ENCODE measurements around the gene TBC1D16.

DNA sequence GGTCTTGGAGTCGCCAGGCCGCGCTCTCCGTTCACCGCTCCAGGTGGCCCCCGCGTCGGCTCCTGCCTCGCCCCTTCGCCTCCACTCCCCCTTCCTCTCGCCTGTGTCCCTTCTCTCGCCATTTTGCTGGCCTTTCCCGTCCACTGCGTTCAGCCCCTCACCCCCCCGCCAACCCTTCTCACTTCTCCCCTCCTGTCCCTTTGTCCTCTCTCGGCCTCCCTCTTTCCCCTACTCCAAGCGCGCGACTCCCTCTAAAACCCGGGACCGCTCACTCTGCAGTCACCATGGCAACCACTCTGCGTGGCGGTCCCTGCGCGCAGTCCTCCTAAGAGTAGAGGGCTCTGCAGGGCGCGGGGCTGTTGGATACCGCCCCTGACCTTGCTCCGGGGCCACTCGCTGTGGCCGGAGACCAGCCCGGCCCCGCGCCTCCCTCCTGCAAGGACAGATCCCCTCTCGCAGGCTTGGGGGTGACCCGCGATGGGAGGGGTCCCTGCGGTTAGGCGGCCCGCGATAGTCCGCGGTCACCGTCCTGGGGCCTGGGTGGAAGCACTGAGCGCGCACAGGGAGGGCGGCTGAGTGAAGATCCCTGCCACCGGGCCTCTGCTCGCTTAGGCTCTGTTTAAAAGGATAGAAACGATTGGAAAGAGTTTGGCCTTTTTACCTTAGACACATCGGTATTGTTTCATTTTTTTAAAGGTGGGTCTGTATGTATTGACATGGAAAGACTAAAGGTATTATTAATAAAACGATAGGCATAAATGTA, 1.2 kb upstream of the TBC1D16 start:
- TF ChIP-seq, protein P1, sequence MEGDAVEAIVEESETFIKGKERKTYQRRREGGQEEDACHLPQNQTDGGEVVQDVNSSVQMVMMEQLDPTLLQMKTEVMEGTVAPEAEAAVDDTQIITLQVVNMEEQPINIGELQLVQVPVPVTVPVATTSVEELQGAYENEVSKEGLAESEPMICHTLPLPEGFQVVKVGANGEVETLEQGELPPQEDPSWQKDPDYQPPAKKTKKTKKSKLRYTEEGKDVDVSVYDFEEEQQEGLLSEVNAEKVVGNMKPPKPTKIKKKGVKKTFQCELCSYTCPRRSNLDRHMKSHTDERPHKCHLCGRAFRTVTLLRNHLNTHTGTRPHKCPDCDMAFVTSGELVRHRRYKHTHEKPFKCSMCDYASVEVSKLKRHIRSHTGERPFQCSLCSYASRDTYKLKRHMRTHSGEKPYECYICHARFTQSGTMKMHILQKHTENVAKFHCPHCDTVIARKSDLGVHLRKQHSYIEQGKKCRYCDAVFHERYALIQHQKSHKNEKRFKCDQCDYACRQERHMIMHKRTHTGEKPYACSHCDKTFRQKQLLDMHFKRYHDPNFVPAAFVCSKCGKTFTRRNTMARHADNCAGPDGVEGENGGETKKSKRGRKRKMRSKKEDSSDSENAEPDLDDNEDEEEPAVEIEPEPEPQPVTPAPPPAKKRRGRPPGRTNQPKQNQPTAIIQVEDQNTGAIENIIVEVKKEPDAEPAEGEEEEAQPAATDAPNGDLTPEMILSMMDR (conservative IDR thresholded peaks at IDR 0.05; ENCODE audit: low read length) = no peak
- no peak for TF ChIP-seq EZH2phosphoT487 (IDR thresholded peaks at IDR 0.05; ENCODE audit: borderline replicate concordance, low read depth, low read length)

Data from OCI-LY7 (cell line).